Parathyroid adenoma (tissue), 2 donors: Measurements from ENCODE around the gene MKLN1.
"Not testable (repeated sequence)": the region's sequence is repeated elsewhere in the genome, so short reads cannot be mapped to it uniquely, and the experiment has no call there.

Experiments
- H2AFZ ChIP-seq: fragments of 300-600 bp; sonication (generic); one replicate; pipeline ENCODE4 v1.7.0; 2017; ENCODE audit warnings: antibody characterized with exemption, mild to moderate bottlenecking
- H3K27ac ChIP-seq: fragments of 300-600 bp; sonication (generic); one replicate; pipeline ENCODE4 v1.7.0; 2017
- H3K27me3 ChIP-seq: fragments of 300-600 bp; sonication (generic); one replicate; pipeline ENCODE4 v1.7.0; 2017; ENCODE audit warnings: low read length; ENCODE audit not compliant: control insufficient read depth, insufficient read depth
- H3K36me3 ChIP-seq: fragments of 300-600 bp; sonication (generic); one replicate; pipeline ENCODE4 v1.7.0; 2017; ENCODE audit warnings: low read length; ENCODE audit not compliant: control insufficient read depth, insufficient read depth
- H3K4me1 ChIP-seq: fragments of 300-600 bp; sonication (generic); one replicate; pipeline ENCODE4 v1.7.0; 2017; ENCODE audit warnings: control low read depth
- H3K4me2 ChIP-seq: fragments of 300-600 bp; sonication (generic); one replicate; pipeline ENCODE4 v1.7.0; 2017; ENCODE audit warnings: low read length
- H3K4me3 ChIP-seq: fragments of 300-600 bp; sonication (generic); one replicate; pipeline ENCODE4 v1.7.0; 2017; ENCODE audit warnings: low read depth, low read length
- H3K79me2 ChIP-seq: fragments of 300-600 bp; sonication (generic); one replicate; pipeline ENCODE4 v1.7.0; 2017; ENCODE audit warnings: control low read depth
- H3K9ac ChIP-seq: fragments of 300-600 bp; sonication (generic); one replicate; pipeline ENCODE4 v1.7.0; 2017; ENCODE audit warnings: mild to moderate bottlenecking
- H3K9me3 ChIP-seq: fragments of 300-600 bp; sonication (generic); one replicate; pipeline ENCODE4 v1.7.0; 2017; ENCODE audit warnings: low read length; ENCODE audit not compliant: control insufficient read depth
- TF ChIP-seq, protein P1 (sequence below): fragments of 300-600 bp; sonication (generic); IDR thresholded peaks from one replicate; pipeline ENCODE4 v1.7.0; 2017; ENCODE audit warnings: antibody characterized with exemption, mild to moderate bottlenecking
- donor health status: primary hyperparathyroidism.

The MKLN1 gene

DNA sequence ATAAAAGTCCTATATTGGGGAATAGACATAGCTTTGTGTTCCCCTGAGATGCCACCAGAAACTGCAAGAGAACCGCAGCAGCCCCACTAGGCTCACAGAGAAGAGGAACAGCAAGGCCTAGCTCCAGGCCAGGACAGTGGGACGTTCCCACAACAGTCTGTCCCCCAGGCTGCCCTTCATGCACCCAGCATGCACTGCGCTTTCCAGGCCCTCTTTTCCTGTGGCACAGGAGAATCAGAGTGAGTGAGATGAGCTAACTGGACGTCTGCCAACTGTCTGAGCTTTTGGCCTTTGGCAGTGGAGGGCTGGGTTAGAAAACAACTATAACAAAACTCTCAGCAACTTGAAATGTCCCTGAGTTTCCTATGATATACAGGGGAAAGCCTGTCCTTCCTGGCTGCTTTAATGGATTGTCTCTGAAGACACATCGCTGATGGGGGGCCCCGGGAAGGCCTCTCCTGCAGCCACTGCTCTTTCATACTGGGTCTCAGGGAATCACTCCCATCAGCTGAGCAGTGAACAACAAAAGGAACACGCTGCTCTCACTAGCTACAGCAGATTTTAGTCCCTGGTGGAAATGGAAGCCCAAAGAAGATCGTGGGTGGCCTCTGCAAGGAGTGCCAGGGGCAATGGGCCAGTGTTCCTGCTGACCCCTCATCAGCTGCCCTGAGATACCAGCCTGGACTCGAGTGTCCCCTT is 175.3 kb downstream of the MKLN1 start:
- H3K27ac ChIP-seq: no peak overlapping the region
- TF ChIP-seq, protein P1, sequence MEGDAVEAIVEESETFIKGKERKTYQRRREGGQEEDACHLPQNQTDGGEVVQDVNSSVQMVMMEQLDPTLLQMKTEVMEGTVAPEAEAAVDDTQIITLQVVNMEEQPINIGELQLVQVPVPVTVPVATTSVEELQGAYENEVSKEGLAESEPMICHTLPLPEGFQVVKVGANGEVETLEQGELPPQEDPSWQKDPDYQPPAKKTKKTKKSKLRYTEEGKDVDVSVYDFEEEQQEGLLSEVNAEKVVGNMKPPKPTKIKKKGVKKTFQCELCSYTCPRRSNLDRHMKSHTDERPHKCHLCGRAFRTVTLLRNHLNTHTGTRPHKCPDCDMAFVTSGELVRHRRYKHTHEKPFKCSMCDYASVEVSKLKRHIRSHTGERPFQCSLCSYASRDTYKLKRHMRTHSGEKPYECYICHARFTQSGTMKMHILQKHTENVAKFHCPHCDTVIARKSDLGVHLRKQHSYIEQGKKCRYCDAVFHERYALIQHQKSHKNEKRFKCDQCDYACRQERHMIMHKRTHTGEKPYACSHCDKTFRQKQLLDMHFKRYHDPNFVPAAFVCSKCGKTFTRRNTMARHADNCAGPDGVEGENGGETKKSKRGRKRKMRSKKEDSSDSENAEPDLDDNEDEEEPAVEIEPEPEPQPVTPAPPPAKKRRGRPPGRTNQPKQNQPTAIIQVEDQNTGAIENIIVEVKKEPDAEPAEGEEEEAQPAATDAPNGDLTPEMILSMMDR: no peak
- peaks cover 5% of the 10 kb centered on the region for H3K4me1 ChIP-seq
- no peak overlapping the region for H2AFZ ChIP-seq
- H3K4me3 ChIP-seq: no peak overlapping the region
- no peaks in the 10 kb centered on the region for H3K9me3 ChIP-seq
- H3K36me3 ChIP-seq: no peaks in the 10 kb centered on the region
- no peaks in the 10 kb centered on the region for H3K27me3 ChIP-seq
- no peaks in the 10 kb centered on the region for H3K79me2 ChIP-seq
- H3K9ac ChIP-seq: no peak overlapping the region
- no peak overlapping the region for H3K4me2 ChIP-seq

GRCh38 chr7:131503639-131504038 is 176.0 kb downstream of the MKLN1 start:
- no peak overlapping the region for H3K9ac ChIP-seq
- no peaks in the 10 kb centered on the region for H3K27me3 ChIP-seq
- no peak overlapping the region for H3K4me2 ChIP-seq
- H3K4me3 ChIP-seq: no peak overlapping the region
- H3K27ac ChIP-seq: no peak overlapping the region
- H2AFZ ChIP-seq: no peak overlapping the region
- no peaks in the 10 kb centered on the region for H3K9me3 ChIP-seq
- no peaks in the 10 kb centered on the region for H3K36me3 ChIP-seq
- H3K79me2 ChIP-seq: no peaks in the 10 kb centered on the region
- peaks cover 5% of the 10 kb centered on the region for H3K4me1 ChIP-seq
- TF ChIP-seq, protein P1: no peak

DNA sequence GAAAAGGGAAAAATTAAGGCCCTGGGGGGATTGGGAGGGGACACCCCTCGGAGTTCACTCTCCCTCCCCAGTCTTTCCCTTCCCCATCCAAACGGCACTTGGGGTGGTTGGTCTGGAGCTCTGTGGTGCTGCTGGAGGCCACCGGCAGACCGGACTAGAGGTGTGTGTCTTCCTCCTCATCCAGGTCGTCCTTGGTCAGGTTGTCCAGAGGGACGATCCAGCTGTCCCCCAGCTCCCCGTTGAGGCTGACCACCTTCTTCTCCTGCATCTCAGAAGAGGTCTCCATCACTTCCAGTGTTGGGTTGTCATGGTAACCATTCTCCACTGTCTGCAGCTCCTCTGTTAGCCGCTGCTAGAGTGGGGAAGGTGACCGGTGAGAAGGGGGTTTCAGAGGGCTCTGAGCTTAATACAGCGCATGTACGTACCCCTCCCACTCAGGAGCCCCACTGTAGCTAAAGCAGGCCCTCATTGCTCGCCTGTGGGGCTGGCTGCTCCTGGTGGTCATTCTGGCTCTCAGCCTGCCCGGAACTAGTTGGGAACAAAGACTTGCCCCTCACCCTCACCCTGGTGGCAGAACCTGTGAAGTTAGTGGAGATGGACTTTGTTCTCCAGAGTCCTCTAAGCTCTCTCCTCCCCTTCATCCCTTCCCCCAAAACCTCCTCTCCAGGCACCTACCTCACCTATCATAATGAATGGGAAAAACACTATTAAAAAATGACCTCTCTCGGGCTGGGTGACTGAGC is 176.7 kb downstream of the MKLN1 start:
- peaks cover 5% of the 10 kb centered on the region for H3K4me1 ChIP-seq
- H3K79me2 ChIP-seq: no peaks in the 10 kb centered on the region
- no peaks in the 10 kb centered on the region for H3K36me3 ChIP-seq
- H3K9me3 ChIP-seq: no peaks in the 10 kb centered on the region
- H3K27me3 ChIP-seq: no peaks in the 10 kb centered on the region
- no peak overlapping the region for H2AFZ ChIP-seq
- TF ChIP-seq, protein P1: no peak
- H3K27ac ChIP-seq: no peak overlapping the region
- no peak overlapping the region for H3K4me3 ChIP-seq
- no peak overlapping the region for H3K4me2 ChIP-seq
- H3K9ac ChIP-seq: no peak overlapping the region

DNA sequence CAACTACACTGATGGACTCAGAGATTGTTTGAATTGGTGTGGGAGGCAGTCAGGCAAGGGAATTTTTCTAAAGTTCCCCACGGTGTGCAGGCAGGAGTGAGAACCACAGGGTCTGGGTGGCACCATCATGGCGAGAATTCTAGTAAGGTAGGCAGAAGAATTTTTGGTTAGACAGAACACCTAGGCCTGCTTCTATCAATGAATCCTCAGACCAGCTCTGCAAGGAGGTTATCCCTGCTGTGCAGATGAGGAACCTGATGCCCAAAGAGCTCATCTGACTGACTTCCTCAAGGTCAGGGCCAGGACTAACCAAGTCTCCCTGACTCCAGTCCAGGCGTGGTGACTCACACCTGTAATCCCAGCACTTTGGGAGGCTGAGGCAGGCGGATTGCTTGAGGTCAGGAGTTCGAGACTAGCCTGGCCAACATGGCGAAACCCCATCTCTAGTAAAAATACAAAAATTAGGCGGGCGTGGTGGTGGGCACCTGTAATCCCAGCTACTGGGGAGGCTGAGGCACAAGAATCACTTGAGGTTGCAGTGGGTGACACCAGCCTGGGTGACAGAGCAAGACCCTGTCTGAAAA is 177.5 kb downstream of the MKLN1 start:
- not testable (repeated sequence) for H3K27ac ChIP-seq, H2AFZ ChIP-seq, H3K79me2 ChIP-seq, H3K27me3 ChIP-seq, H3K4me2 ChIP-seq, H3K4me1 ChIP-seq, H3K9me3 ChIP-seq, H3K9ac ChIP-seq, H3K36me3 ChIP-seq, H3K4me3 ChIP-seq
